HFFc6 (cell line): ENCODE measurements around the gene PDLIM7. TPM values are rescaled to one million over a fixed set of nuclear protein-coding genes. Genes with fewer than 3 reads are reported as not detected.

Experiments used
- DNase-seq: peaks from one replicate; pipeline ENCODE4 v3.0.0-alpha.2; 2018
- H3K27ac Mint-ChIP-seq: 2 replicates; pipeline ENCODE4 v1.8.0; 2020; ENCODE audit warnings: mild to moderate bottlenecking, mixed read lengths
- H3K27me3 Mint-ChIP-seq: 2 replicates; pipeline ENCODE4 v1.8.0; 2021; ENCODE audit warnings: mild to moderate bottlenecking, moderate library complexity, mixed read lengths; ENCODE audit not compliant: insufficient read depth
- H3K36me3 Mint-ChIP-seq: 2 replicates; pipeline ENCODE4 v1.8.0; 2021; ENCODE audit warnings: low read depth, mixed read lengths
- H3K4me1 Mint-ChIP-seq: 2 replicates; pipeline ENCODE4 v1.8.0; 2020; ENCODE audit warnings: low read depth, mixed read lengths
- H3K4me3 Mint-ChIP-seq: 2 replicates; pipeline ENCODE4 v1.8.0; 2020; ENCODE audit warnings: mild to moderate bottlenecking, moderate library complexity, mixed read lengths
- H3K9me3 Mint-ChIP-seq: 2 replicates; pipeline ENCODE4 v1.8.0; 2020; ENCODE audit warnings: mild to moderate bottlenecking, mixed read lengths
- CTCF ChIP-seq: fragments of 200-600 bp; sonication (generic); IDR thresholded peaks from 2 replicates; pipeline ENCODE4 v1.5.0; 2021; ENCODE audit warnings: antibody characterized with exemption, mild to moderate bottlenecking
- total RNA-seq, 6 experiments: library from RNA; stranded (reverse); fragmentation: NEBNext Ultra II Directional; extraction: Animal tissue kit (Norgen Biotek cat#: 25700); gene quantifications; 2 replicates in 1 of 6; 3 replicates in 5 of 6; pipeline ENCODE4 v1.2.3, GENCODE V29; 2021

The PDLIM7 gene
- total RNA-seq, 6 experiments from 2014 or later: 339 to 353 (median 343) TPM

DNA sequence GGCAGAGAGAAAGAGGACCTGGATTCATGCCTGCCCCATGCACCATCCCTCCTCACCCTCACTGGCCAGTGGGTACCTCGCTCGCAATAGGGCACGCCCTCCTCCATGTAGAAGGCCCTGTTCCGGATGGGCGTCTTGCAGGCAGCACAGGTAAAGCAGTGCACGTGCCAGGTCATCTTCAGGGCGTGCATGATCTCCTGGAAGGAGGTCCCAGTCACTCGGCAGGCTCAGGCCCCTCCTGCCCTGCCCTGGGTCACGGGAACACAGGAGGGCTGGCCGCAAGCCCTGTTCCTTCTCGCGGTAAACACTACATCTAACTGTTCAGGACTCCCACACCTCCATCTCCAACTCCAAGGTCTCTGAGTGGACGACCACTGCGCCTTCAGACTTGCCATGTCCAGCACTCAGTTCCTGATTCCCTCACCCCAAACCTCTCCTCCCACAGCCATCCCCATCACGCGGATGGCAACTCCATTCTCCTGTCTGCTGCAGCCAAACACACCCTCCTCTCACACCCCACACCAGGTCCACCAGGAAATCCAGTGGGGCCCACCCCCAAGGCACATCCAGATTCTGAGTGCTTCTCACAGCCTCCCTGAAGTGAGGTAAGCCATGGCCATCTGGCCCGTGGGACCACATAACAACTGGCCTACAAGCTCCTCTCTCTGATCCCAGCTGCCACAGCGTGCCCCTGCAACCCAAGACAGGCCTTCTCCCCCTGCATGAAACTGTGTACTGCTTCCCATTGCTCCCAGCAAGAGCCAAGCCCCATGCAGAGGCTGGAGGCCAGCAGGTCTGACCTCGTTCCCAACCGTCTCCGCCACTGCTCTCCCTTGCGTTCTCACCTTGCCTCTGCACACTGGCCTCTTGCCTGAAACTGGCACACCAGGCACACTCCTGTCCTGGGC, 13.2 kb downstream of the PDLIM7 start:
- Mint-ChIP-seq H3K9me3 (peaks cover 10% of the 10 kb centered on the region), H3K27me3 (peaks cover 44% of the 10 kb centered on the region), H3K4me3 (peak overlapping the region; percentile 49), H3K36me3 (peaks cover 58% of the 10 kb centered on the region), H3K4me1 (peaks cover 60% of the 10 kb centered on the region), H3K27ac (peak overlapping the region; percentile 75)
- no peak for TF ChIP-seq CTCF
- no peak for DNase-seq

DNA sequence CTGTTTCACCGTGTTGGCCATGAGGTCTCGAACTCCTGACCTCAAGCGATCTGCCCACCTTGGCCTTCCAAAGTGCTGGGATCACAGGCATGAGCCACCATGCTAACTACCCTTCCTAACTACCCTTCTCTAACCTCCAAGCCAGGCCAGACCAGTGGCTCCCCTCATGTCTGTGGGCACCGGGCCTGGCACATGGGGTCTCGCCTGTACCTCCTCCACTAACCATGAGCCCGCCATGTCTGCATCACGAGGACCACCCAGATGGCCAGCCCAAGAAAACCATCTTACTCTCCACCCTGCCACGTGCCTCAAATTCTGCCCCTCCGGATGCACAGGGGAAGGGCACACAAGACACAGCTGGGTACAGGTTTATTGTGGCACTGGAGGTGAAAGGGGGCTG, 14.4 kb downstream of the PDLIM7 start:
- Mint-ChIP-seq H3K4me1 (peaks cover 72% of the 10 kb centered on the region), H3K4me3 (peak overlapping the region; percentile 63; the same call in 1 of the 2 replicates), H3K27me3 (peaks cover 55% of the 10 kb centered on the region), H3K36me3 (peaks cover 56% of the 10 kb centered on the region), H3K27ac (peak overlapping the region; percentile 75), H3K9me3 (peaks cover 10% of the 10 kb centered on the region)
- no peak for DNase-seq
- TF ChIP-seq CTCF: no peak

DNA sequence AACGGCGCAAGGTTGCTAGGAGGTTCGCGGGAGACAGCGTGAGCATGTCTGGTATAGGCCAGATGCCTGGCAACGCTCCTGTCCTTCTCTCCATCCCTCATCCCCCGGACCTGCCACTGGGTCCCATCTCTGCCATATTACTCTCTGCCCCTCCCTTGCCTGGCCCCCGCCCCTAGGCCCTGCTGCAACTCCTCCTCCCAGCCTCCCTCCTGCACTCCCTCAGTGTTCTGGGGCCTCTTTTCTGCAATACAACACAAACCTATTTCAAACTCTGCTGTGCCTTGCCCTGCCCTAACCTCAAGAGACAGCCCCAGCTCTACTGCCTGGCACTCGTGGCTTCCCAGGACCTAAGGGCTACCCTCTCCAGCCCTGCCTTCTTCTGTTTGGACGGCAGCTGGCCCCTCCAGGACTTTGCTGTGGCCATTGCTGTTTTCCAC, 15.0 kb downstream of the PDLIM7 start:
- peaks cover 61% of the 10 kb centered on the region for H3K27me3 Mint-ChIP-seq
- H3K27ac Mint-ChIP-seq: peak overlapping the region; percentile 75
- H3K36me3 Mint-ChIP-seq: peaks cover 53% of the 10 kb centered on the region
- peaks cover 78% of the 10 kb centered on the region for H3K4me1 Mint-ChIP-seq
- peaks cover 14% of the 10 kb centered on the region for H3K9me3 Mint-ChIP-seq
- DNase-seq: no peak
- TF ChIP-seq CTCF: no peak
- peak overlapping the region; percentile 63; the same call in 1 of the 2 replicates for H3K4me3 Mint-ChIP-seq

GRCh38 chr5:177479774-177480173, 17.6 kb downstream of the PDLIM7 start:
- TF ChIP-seq CTCF: no peak
- peaks cover 82% of the 10 kb centered on the region for H3K4me1 Mint-ChIP-seq
- DNase-seq: no peak

DNA sequence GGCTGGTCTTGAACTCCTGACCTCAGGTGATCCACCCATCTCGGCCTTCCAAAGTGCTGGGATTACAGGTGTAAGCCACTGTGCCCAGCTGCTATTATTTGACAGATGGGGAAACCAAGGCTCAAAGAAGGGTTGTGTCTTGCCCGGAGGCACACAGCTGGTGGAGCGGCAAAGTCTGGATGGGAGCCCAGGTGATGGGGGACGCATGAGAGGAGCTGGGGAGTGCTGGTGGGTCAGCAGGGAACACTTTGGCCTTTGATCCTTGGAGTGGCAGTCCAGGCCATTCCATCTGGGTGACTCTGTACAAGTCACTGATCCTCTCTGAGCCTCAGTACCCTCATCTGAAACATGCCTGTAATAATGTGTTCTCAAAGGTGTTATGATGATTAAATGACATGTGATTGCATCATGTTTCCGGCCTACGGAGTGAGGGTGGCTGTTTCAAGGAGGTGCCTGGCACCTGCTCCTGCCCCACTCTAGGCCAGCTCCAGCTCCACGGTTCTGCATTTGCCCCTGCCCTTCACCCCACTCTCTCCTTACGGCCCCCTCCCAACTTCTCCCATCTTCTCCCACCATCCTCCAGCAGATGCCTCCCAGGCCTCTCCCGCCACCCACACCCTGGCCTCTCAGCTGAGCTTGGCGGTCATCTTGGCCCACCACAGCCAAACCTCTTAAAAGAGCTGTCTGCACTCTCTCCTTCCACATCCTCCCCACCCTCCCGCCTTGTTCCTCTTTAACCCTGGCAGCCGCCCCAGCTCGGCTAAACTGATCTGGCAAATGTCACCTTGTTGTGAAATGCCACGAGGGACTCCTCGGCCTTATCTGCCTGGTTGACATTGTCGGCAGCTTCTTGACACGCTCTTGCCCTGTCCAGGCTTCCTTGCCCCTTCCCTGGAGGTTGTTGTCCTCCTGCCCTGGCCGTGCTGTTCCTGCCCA, 18.4 kb downstream of the PDLIM7 start:
- Mint-ChIP-seq H3K27me3 (peaks cover 76% of the 10 kb centered on the region), H3K4me1 (peaks cover 82% of the 10 kb centered on the region), H3K9me3 (peaks cover 14% of the 10 kb centered on the region), H3K4me3 (peak overlapping the region; percentile 48; the same call in 1 of the 2 replicates), H3K27ac (peak overlapping the region; percentile 83), H3K36me3 (peaks cover 31% of the 10 kb centered on the region)
- TF ChIP-seq CTCF: no peak
- no peak for DNase-seq

More at GRCh38 chr5:177479774-177480173, 17.6 kb downstream of the PDLIM7 start:
- Mint-ChIP-seq H3K9me3 (peaks cover 14% of the 10 kb centered on the region), H3K27ac (peak overlapping the region; percentile 83), H3K4me3 (peak overlapping the region; percentile 48; the same call in 1 of the 2 replicates), H3K36me3 (peaks cover 39% of the 10 kb centered on the region), H3K27me3 (peaks cover 76% of the 10 kb centered on the region)
